Astrocyte (in vitro differentiated cells and primary cell): ENCODE measurements around the gene SUPT5H. TPM values are rescaled to one million over a fixed set of nuclear protein-coding genes. Genes with fewer than 3 reads are reported as not detected.
A peak's percentile ranks its signal among the peaks of the same experiment; 100 is the strongest.

Experiments used
- DNase-seq: peaks from one replicate; pipeline ENCODE4 v3.0.0-alpha.2; 2010; ENCODE audit warnings: low read depth
- FAIRE-seq: peaks from 2 replicates; lab custom pipeline; 2011; peaks lifted over from hg19 to GRCh38; lab: Jason Lieb, UNC
- H2AFZ ChIP-seq: 2 replicates; pipeline ENCODE4 v1.6.0; 2012; ENCODE audit warnings: low read depth, low read length, inconsistent platforms
- H3K27ac ChIP-seq: 2 replicates; pipeline ENCODE4 v1.5.1; 2011; ENCODE audit warnings: low read depth, low read length, inconsistent platforms
- H3K27me3 ChIP-seq: 2 replicates; pipeline ENCODE4 v1.6.0; 2011; ENCODE audit warnings: low read length, inconsistent platforms; ENCODE audit not compliant: insufficient read depth
- H3K36me3 ChIP-seq: 2 replicates; pipeline ENCODE4 v1.5.1; 2011; ENCODE audit warnings: low read length, inconsistent platforms; ENCODE audit not compliant: insufficient read depth
- H3K4me1 ChIP-seq: 2 replicates; pipeline ENCODE4 v1.5.1; 2011; ENCODE audit warnings: low read length, inconsistent platforms; ENCODE audit not compliant: insufficient read depth
- H3K4me2 ChIP-seq: 2 replicates; pipeline ENCODE4 v1.6.0; 2012; ENCODE audit warnings: low read length, inconsistent platforms
- H3K4me3 ChIP-seq: 2 replicates; pipeline ENCODE4 v1.5.1; 2011; ENCODE audit warnings: low read depth, mild to moderate bottlenecking, low read length, inconsistent platforms; ENCODE audit not compliant: insufficient read depth
- H3K79me2 ChIP-seq: 2 replicates; pipeline ENCODE4 v1.6.0; 2012; ENCODE audit warnings: mild to moderate bottlenecking, low read length, inconsistent platforms; ENCODE audit not compliant: insufficient read depth
- H3K9ac ChIP-seq: 2 replicates; pipeline ENCODE4 v1.6.0; 2012; ENCODE audit warnings: mild to moderate bottlenecking, low read length, inconsistent platforms
- H3K9me3 ChIP-seq: 2 replicates; pipeline ENCODE4 v1.5.1; 2012; ENCODE audit warnings: low read depth, mild to moderate bottlenecking, low read length, inconsistent platforms; ENCODE audit not compliant: insufficient read depth
- H4K20me1 ChIP-seq: 2 replicates; pipeline ENCODE4 v1.6.0; 2012; ENCODE audit warnings: low read length, inconsistent platforms; ENCODE audit not compliant: insufficient read depth
- H3K27ac Mint-ChIP-seq: one replicate; pipeline ENCODE4 v1.8.0; 2021; ENCODE audit warnings: mild to moderate bottlenecking, mixed read lengths; ENCODE audit not compliant: unreplicated experiment
- H3K27me3 Mint-ChIP-seq: one replicate; pipeline ENCODE4 v1.8.0; 2021; ENCODE audit warnings: low read depth, mixed read lengths; ENCODE audit not compliant: unreplicated experiment
- H3K36me3 Mint-ChIP-seq: one replicate; pipeline ENCODE4 v1.8.0; 2021; ENCODE audit warnings: low read depth, mixed read lengths; ENCODE audit not compliant: unreplicated experiment
- H3K4me1 Mint-ChIP-seq: one replicate; pipeline ENCODE4 v1.8.0; 2021; ENCODE audit warnings: low read depth, mixed read lengths; ENCODE audit not compliant: unreplicated experiment
- H3K4me3 Mint-ChIP-seq: one replicate; pipeline ENCODE4 v1.8.0; 2021; ENCODE audit warnings: mild to moderate bottlenecking, moderate library complexity, mixed read lengths; ENCODE audit not compliant: unreplicated experiment
- H3K9me3 Mint-ChIP-seq: one replicate; pipeline ENCODE4 v1.8.0; 2021; ENCODE audit warnings: mild to moderate bottlenecking, mixed read lengths; ENCODE audit not compliant: unreplicated experiment
- EZH2 ChIP-seq: IDR thresholded peaks from 2 replicates; pipeline ENCODE4 v1.6.1; 2012; ENCODE audit warnings: mild to moderate bottlenecking, low read length, inconsistent platforms; ENCODE audit not compliant: insufficient read depth
- total RNA-seq: library from RNA; stranded (reverse); gene quantifications from 2 replicates; pipeline ENCODE4 v1.2.1, GENCODE V29; 2021
- TF ChIP-seq, protein P1 (sequence below): IDR thresholded peaks from 2 replicates; pipeline ENCODE4 v1.5.1; 2011; ENCODE audit warnings: low read depth, mild to moderate bottlenecking, inconsistent platforms, low read length, moderate library complexity; ENCODE audit not compliant: insufficient read depth

The SUPT5H gene
- total RNA-seq, 1 donor from 2014 or later, result 171 TPM

DNA sequence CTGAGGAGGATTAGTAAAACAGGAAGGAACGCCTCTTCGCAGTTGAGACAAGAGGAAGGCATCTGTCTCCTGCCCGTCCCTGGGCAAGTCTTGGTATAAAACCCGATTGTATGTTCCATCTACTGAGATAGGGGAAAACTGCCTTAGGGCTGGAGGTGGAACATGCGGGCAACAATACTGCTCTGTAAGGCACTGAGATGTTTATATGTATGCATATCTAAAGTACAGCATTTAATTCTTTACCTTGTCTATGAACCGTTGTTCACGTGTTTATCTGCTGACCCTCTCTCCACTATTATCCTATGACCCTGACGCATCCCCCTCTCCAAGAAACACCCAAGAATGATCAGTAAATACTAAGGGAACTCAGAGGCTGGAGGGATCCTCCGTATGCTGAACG, 34.5 kb downstream of the SUPT5H start:
- TF ChIP-seq EZH2, result no peak
- TF ChIP-seq, protein P1, sequence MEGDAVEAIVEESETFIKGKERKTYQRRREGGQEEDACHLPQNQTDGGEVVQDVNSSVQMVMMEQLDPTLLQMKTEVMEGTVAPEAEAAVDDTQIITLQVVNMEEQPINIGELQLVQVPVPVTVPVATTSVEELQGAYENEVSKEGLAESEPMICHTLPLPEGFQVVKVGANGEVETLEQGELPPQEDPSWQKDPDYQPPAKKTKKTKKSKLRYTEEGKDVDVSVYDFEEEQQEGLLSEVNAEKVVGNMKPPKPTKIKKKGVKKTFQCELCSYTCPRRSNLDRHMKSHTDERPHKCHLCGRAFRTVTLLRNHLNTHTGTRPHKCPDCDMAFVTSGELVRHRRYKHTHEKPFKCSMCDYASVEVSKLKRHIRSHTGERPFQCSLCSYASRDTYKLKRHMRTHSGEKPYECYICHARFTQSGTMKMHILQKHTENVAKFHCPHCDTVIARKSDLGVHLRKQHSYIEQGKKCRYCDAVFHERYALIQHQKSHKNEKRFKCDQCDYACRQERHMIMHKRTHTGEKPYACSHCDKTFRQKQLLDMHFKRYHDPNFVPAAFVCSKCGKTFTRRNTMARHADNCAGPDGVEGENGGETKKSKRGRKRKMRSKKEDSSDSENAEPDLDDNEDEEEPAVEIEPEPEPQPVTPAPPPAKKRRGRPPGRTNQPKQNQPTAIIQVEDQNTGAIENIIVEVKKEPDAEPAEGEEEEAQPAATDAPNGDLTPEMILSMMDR, result no peak
- H4K20me1 ChIP-seq, result peaks cover 18% of the 10 kb centered on the region
- Mint-ChIP-seq H3K27me3 (no peaks in the 10 kb centered on the region), H3K27ac (peak overlapping the region; percentile 91), H3K4me3 (peak overlapping the region; percentile 93), H3K36me3 (peaks cover 12% of the 10 kb centered on the region), H3K4me1 (peaks cover 12% of the 10 kb centered on the region), H3K9me3 (no peaks in the 10 kb centered on the region)
- peak overlapping the region; percentile 69 for H2AFZ ChIP-seq
- H3K4me2 ChIP-seq, result peak overlapping the region; percentile 99
- peak overlapping the region; percentile 99 for H3K9ac ChIP-seq
- H3K4me3 ChIP-seq, result peak overlapping the region; percentile 97
- no peaks in the 10 kb centered on the region for H3K27me3 ChIP-seq
- H3K79me2 ChIP-seq, result peaks cover 30% of the 10 kb centered on the region
- DNase-seq (no peak), FAIRE-seq (no peak)
- H3K4me1 ChIP-seq, result peaks cover 17% of the 10 kb centered on the region
- peak overlapping the region; percentile 87 for H3K27ac ChIP-seq
- no peaks in the 10 kb centered on the region for H3K9me3 ChIP-seq
- H3K36me3 ChIP-seq, result peaks cover 20% of the 10 kb centered on the region

DNA sequence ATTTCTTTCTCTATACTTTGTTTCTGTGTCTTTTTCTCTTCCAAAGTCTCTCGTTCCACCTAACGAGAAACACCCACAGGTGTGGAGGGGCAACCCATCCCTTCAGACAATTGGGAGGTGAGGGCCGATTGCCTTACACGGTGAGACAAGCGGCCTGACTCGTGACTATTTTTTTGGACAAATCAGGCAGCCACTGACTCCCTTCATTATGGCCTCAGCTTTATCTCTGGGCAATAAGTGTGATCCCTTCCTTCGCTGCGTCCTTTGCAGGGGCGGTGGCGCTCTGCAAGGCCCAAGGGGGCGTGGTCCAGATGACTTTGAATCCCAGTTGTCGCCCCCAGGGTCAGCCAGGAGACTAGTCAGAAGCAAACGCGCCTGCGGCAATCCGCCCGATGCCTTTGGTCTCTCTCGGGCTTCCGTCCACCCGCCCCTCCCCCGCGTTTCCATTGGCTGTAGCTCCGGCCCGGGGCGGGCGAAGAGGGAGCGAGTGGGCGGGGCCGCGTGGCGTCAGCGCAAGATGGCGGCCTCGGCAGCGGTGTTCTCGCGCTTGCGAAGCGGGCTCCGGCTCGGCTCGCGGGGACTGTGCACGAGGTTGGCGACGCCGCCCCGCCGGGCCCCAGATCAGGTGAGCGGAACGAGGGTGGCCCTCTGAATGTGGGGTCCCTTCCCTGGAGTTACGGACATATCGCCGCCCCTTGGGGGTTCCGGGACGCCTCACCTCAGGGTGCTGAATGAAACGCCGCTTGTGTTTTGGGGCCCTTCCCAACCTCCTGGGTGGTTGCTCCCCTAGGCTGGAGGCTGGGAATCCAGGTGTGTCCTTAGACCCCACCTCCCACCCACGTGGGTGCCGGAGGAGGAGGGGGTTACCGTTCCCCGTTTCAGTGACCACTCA, 35.2 kb downstream of the SUPT5H start, which contains the start of gene TIMM50:
Gene TIMM50 (plus strand): TSS at position 502 of the 892 bp plus-strand sequence. CDS start 16 bp downstream, at position 518.
- no peaks in the 10 kb centered on the region for H3K9me3 ChIP-seq
- FAIRE-seq (no peak), DNase-seq (peak; percentile 76)
- H3K4me2 ChIP-seq, result peak within 1 kb of the TSS; percentile 99
- peaks cover 35% of the 10 kb centered on the region for H3K79me2 ChIP-seq
- Mint-ChIP-seq H3K9me3 (no peaks in the 10 kb centered on the region), H3K4me3 (peak within 1 kb of the TSS; percentile 93), H3K27ac (peak within 1 kb of the TSS; percentile 91), H3K27me3 (no peaks in the 10 kb centered on the region), H3K36me3 (peaks cover 9% of the 10 kb centered on the region), H3K4me1 (peaks cover 12% of the 10 kb centered on the region)
- peak within 1 kb of the TSS; percentile 87 for H3K27ac ChIP-seq
- peak within 1 kb of the TSS; percentile 99 for H3K9ac ChIP-seq
- peaks cover 20% of the 10 kb centered on the region for H3K36me3 ChIP-seq
- peaks cover 17% of the 10 kb centered on the region for H3K4me1 ChIP-seq
- peaks cover 14% of the 10 kb centered on the region for H4K20me1 ChIP-seq
- H2AFZ ChIP-seq, result peak within 1 kb of the TSS; percentile 76
- peak within 1 kb of the TSS; percentile 97 for H3K4me3 ChIP-seq
- no peaks in the 10 kb centered on the region for H3K27me3 ChIP-seq
- TF ChIP-seq, protein P1, result no peak
- TF ChIP-seq EZH2, result no peak
